ENCODE measurements around the gene LRCH1.

LRCH1 gene

GRCh38 chr13:46605825-46606554 is 53.0 kb downstream of the LRCH1 start:
- Mint-ChIP-seq H3K9me3 (no peaks in the 10 kb centered on the region), H3K4me3 (peak overlapping the region in 1 of 2 donors; percentile 75), H3K27ac (peak overlapping the region; percentile 58 to 99), H3K27me3 (no peaks in the 10 kb centered on the region), H3K4me1 (peaks cover 81% of the 10 kb centered on the region)
- DNase-seq (no peak), ATAC-seq (peak; percentile 84)

GRCh38 chr13:46606970-46607369 is 54.0 kb downstream of the LRCH1 start:
- Mint-ChIP-seq H3K9me3 (no peaks in the 10 kb centered on the region), H3K4me1 (peaks cover 71% of the 10 kb centered on the region), H3K4me3 (peak overlapping the region in 1 of 2 donors; percentile 75), H3K27ac (peak overlapping the region in 1 of 2 donors; percentile 99), H3K27me3 (no peaks in the 10 kb centered on the region)
- DNase-seq, result no peak
- no peak for ATAC-seq

GRCh38 chr13:46607768-46608564 is 55.0 kb downstream of the LRCH1 start:
- DNase-seq (peak in 1 of 2 donors; percentile 28), ATAC-seq (peak; percentile 81)
- Mint-ChIP-seq H3K4me1 (peaks cover 65% of the 10 kb centered on the region), H3K27me3 (no peaks in the 10 kb centered on the region), H3K4me3 (peak overlapping the region; percentile 27 to 51), H3K9me3 (no peaks in the 10 kb centered on the region), H3K27ac (peak overlapping the region in 1 of 2 donors; percentile 77)

GRCh38 chr13:46609052-46609451 is 56.1 kb downstream of the LRCH1 start:
- Mint-ChIP-seq H3K9me3 (no peaks in the 10 kb centered on the region), H3K27me3 (no peaks in the 10 kb centered on the region), H3K4me3 (no peak overlapping the region), H3K4me1 (peaks cover 60% of the 10 kb centered on the region), H3K27ac (no peak overlapping the region)
- DNase-seq (no peak), ATAC-seq (no peak)

- Mint-ChIP-seq H3K4me1 (peaks cover 56% of the 10 kb centered on the region), H3K27me3 (no peaks in the 10 kb centered on the region), H3K27ac (no peak overlapping the region), H3K9me3 (no peaks in the 10 kb centered on the region), H3K4me3 (no peak overlapping the region)
- ATAC-seq, result no peak
- DNase-seq, result no peak
Measured at GRCh38 chr13:46609726-46610125, 56.8 kb downstream of the LRCH1 start.

- Mint-ChIP-seq H3K4me3 (no peak overlapping the region), H3K4me1 (peaks cover 56% of the 10 kb centered on the region), H3K9me3 (no peaks in the 10 kb centered on the region), H3K27ac (no peak overlapping the region), H3K27me3 (no peaks in the 10 kb centered on the region)
- ATAC-seq (no peak), DNase-seq (no peak)
Measured at GRCh38 chr13:46612267-46612666, 59.3 kb downstream of the LRCH1 start.

- Mint-ChIP-seq H3K27ac (no peak overlapping the region), H3K9me3 (no peaks in the 10 kb centered on the region), H3K27me3 (no peaks in the 10 kb centered on the region), H3K4me3 (no peak overlapping the region), H3K4me1 (peaks cover 52% of the 10 kb centered on the region)
- DNase-seq (no peak), ATAC-seq (no peak)
Measured at GRCh38 chr13:46613409-46614049, 60.6 kb downstream of the LRCH1 start.

- no peak overlapping the region for H3K27ac Mint-ChIP-seq
- no peaks in the 10 kb centered on the region for H3K9me3 Mint-ChIP-seq
- DNase-seq (no peak), ATAC-seq (no peak)
- peaks cover 52% of the 10 kb centered on the region for H3K4me1 Mint-ChIP-seq
- no peaks in the 10 kb centered on the region for H3K27me3 Mint-ChIP-seq
- no peak overlapping the region for H3K4me3 Mint-ChIP-seq
Measured at GRCh38 chr13:46614582-46614981, 61.6 kb downstream of the LRCH1 start.

GRCh38 chr13:46615888-46616531 is 63.0 kb downstream of the LRCH1 start:
- no peaks in the 10 kb centered on the region for H3K9me3 Mint-ChIP-seq
- no peak for DNase-seq
- ATAC-seq, result no peak
- peaks cover 60% of the 10 kb centered on the region for H3K4me1 Mint-ChIP-seq
- H3K27me3 Mint-ChIP-seq, result no peaks in the 10 kb centered on the region
- H3K27ac Mint-ChIP-seq, result peak overlapping the region in 1 of 2 donors; percentile 42
- H3K4me3 Mint-ChIP-seq, result no peak overlapping the region

- Mint-ChIP-seq H3K9me3 (no peaks in the 10 kb centered on the region), H3K27me3 (no peaks in the 10 kb centered on the region), H3K4me3 (no peak overlapping the region), H3K27ac (no peak overlapping the region), H3K4me1 (peaks cover 66% of the 10 kb centered on the region)
- DNase-seq (no peak), ATAC-seq (no peak)
Measured at GRCh38 chr13:46617229-46617721, 64.3 kb downstream of the LRCH1 start.

GRCh38 chr13:46617885-46618284 is 64.9 kb downstream of the LRCH1 start:
- no peaks in the 10 kb centered on the region for H3K9me3 Mint-ChIP-seq
- ATAC-seq (no peak), DNase-seq (no peak)
- no peaks in the 10 kb centered on the region for H3K27me3 Mint-ChIP-seq
- no peak overlapping the region for H3K4me3 Mint-ChIP-seq
- H3K4me1 Mint-ChIP-seq, result peaks cover 67% of the 10 kb centered on the region
- no peak overlapping the region for H3K27ac Mint-ChIP-seq

- no peaks in the 10 kb centered on the region for H3K9me3 Mint-ChIP-seq
- ATAC-seq (no peak), DNase-seq (no peak)
- no peak overlapping the region for H3K4me3 Mint-ChIP-seq
- H3K27me3 Mint-ChIP-seq, result no peaks in the 10 kb centered on the region
- H3K27ac Mint-ChIP-seq, result no peak overlapping the region
- H3K4me1 Mint-ChIP-seq, result peaks cover 72% of the 10 kb centered on the region
Measured at GRCh38 chr13:46618694-46619254, 65.8 kb downstream of the LRCH1 start.

- DNase-seq (no peak), ATAC-seq (no peak)
- Mint-ChIP-seq H3K9me3 (no peaks in the 10 kb centered on the region), H3K27me3 (no peaks in the 10 kb centered on the region), H3K27ac (no peak overlapping the region), H3K4me3 (no peak overlapping the region), H3K4me1 (peaks cover 77% of the 10 kb centered on the region)
Measured at GRCh38 chr13:46620029-46620428, 67.1 kb downstream of the LRCH1 start.

- no peak overlapping the region for H3K27ac Mint-ChIP-seq
Measured at GRCh38 chr13:46620471-46620870, 67.5 kb downstream of the LRCH1 start.

GRCh38 chr13:46621133-46621532 is 68.2 kb downstream of the LRCH1 start:
- H3K27me3 Mint-ChIP-seq, result no peaks in the 10 kb centered on the region
- DNase-seq (no peak), ATAC-seq (no peak)
- peaks cover 77% of the 10 kb centered on the region for H3K4me1 Mint-ChIP-seq
- H3K27ac Mint-ChIP-seq, result no peak overlapping the region
- no peaks in the 10 kb centered on the region for H3K9me3 Mint-ChIP-seq
- H3K4me3 Mint-ChIP-seq, result no peak overlapping the region

More at GRCh38 chr13:46620471-46620870, 67.5 kb downstream of the LRCH1 start:
- Mint-ChIP-seq H3K27me3 (no peaks in the 10 kb centered on the region), H3K9me3 (no peaks in the 10 kb centered on the region), H3K4me1 (peaks cover 77% of the 10 kb centered on the region), H3K4me3 (no peak overlapping the region)
- no peak for DNase-seq
- no peak for ATAC-seq

All from stimulated activated naive CD8-positive, alpha-beta T cell treated with anti-CD3 and anti-CD28 coated beads, Interleukin-15, amount 100 ng/mL, for 72 hours (primary cell).